IMR-90 (cell line): ENCODE results near the gene DCHS1.

Experiments
- BHLHE40 ChIP-seq: fragments of 150-350 bp; IDR thresholded peaks from 2 replicates; pipeline ENCODE4 v1.6.1; 2016; ENCODE audit warnings: mild to moderate bottlenecking, low read depth, low read length
- CHD1 ChIP-seq: IDR thresholded peaks from 2 replicates; pipeline ENCODE4 v1.6.1; 2012; ENCODE audit warnings: low read depth, low read length, improper control_type of control experiment
- CTCF ChIP-seq: conservative IDR thresholded peaks from 2 replicates; pipeline ENCODE4 v1.5.1; 2012; ENCODE audit warnings: mild to moderate bottlenecking, low read depth, low read length, improper control_type of control experiment
- FOS ChIP-seq: fragments of 150-350 bp; IDR thresholded peaks from 2 replicates; pipeline ENCODE4 v1.6.1; 2016; ENCODE audit warnings: low read depth, low read length
- MAZ ChIP-seq: IDR thresholded peaks from 2 replicates; pipeline ENCODE4 v1.6.1; 2012; ENCODE audit warnings: low read depth, mild to moderate bottlenecking, low read length, improper control_type of control experiment, moderate library complexity, borderline replicate concordance
- MXI1 ChIP-seq: IDR thresholded peaks from 2 replicates; pipeline ENCODE4 v1.6.1; 2012; ENCODE audit warnings: low read depth, mild to moderate bottlenecking, low read length, moderate library complexity, borderline replicate concordance
- POLR2A ChIP-seq: IDR thresholded peaks from 2 replicates; pipeline ENCODE4 v1.6.1; 2012; ENCODE audit warnings: mild to moderate bottlenecking, low read depth, low read length
- RAD21 ChIP-seq: IDR thresholded peaks from 2 replicates; pipeline ENCODE4 v1.6.1; 2012; ENCODE audit warnings: low read length, improper control_type of control experiment
- RCOR1 ChIP-seq: IDR thresholded peaks from 2 replicates; pipeline ENCODE4 v1.6.1; 2012; ENCODE audit warnings: mild to moderate bottlenecking, low read length, improper control_type of control experiment; ENCODE audit not compliant: insufficient replicate concordance
- RFX5 ChIP-seq: IDR thresholded peaks from 2 replicates; pipeline ENCODE4 v1.8.0; 2012; ENCODE audit warnings: low read depth, mild to moderate bottlenecking, low read length, moderate library complexity
- SMC3 ChIP-seq: fragments of 150-350 bp; IDR thresholded peaks from 2 replicates; pipeline ENCODE4 v1.6.1; 2016; ENCODE audit warnings: low read depth, mild to moderate bottlenecking, antibody characterized with exemption, low read length, moderate library complexity
- TF ChIP-seq, protein P1 (sequence below): fragments of 150-350 bp; IDR thresholded peaks from 2 replicates; pipeline ENCODE4 v1.6.1; 2016; ENCODE audit warnings: low read depth, mild to moderate bottlenecking, low read length, moderate library complexity, borderline replicate concordance
- TF ChIP-seq, protein P2 (sequence below): fragments of 150-350 bp; IDR thresholded peaks from 2 replicates; pipeline ENCODE4 v1.6.1; 2017; ENCODE audit warnings: mild to moderate bottlenecking, antibody characterized with exemption, low read length, low read depth

- TF ChIP-seq CTCF (no peak), RAD21 (no peak), POLR2A (no peak), RFX5 (no peak), MAZ (no peak), RCOR1 (no peak), CHD1 (no peak), SMC3 (no peak), MXI1 (no peak), BHLHE40 (no peak), FOS (no peak)
- TF ChIP-seq, protein P1, sequence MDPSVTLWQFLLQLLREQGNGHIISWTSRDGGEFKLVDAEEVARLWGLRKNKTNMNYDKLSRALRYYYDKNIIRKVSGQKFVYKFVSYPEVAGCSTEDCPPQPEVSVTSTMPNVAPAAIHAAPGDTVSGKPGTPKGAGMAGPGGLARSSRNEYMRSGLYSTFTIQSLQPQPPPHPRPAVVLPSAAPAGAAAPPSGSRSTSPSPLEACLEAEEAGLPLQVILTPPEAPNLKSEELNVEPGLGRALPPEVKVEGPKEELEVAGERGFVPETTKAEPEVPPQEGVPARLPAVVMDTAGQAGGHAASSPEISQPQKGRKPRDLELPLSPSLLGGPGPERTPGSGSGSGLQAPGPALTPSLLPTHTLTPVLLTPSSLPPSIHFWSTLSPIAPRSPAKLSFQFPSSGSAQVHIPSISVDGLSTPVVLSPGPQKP, result no peak
- TF ChIP-seq, protein P2, sequence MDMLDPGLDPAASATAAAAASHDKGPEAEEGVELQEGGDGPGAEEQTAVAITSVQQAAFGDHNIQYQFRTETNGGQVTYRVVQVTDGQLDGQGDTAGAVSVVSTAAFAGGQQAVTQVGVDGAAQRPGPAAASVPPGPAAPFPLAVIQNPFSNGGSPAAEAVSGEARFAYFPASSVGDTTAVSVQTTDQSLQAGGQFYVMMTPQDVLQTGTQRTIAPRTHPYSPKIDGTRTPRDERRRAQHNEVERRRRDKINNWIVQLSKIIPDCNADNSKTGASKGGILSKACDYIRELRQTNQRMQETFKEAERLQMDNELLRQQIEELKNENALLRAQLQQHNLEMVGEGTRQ, result no peak
These were observed 3.0 kb upstream of the DCHS1 start for GRCh38 chr11:6658647-6659046.
